Endothelial cell of umbilical vein (primary cell): Measurements from ENCODE around the gene CNOT1. TPM values are rescaled to one million over a fixed set of nuclear protein-coding genes. Genes with fewer than 3 reads are reported as not detected.

Source experiments
- BruUV-seq: library from RNA; stranded (reverse); fragments of 400-500 nt; replicated peaks from 2 replicates; lab custom pipeline; 2021; lab: Mats Ljungman, UMichigan
- CTCF ChIA-PET: fragments of 300-600, 350-600 bp; sonication (Branson Sonifier 250); formaldehyde crosslinking; loops from one replicate; lab custom pipeline; 2021; ENCODE audit warnings: antibody characterized with exemption, inconsistent platforms; lab: Charles Lee
- POLR2A ChIA-PET: fragments of 300-600, 350-600 bp; sonication (Branson Sonifier 250); formaldehyde crosslinking; loops from one replicate; lab custom pipeline; 2021; ENCODE audit warnings: antibody characterized with exemption, inconsistent platforms; lab: Charles Lee
- DNase-seq: peaks from one replicate; pipeline ENCODE4 v3.0.0-alpha.2; 2011; ENCODE audit warnings: low read depth, low spot score
- FAIRE-seq: peaks from 2 replicates; lab custom pipeline; 2011; peaks lifted over from hg19 to GRCh38; lab: Jason Lieb, UNC
- H2AFZ ChIP-seq: 2 replicates; pipeline ENCODE4 v1.6.0; 2012; ENCODE audit warnings: low read depth, low read length, control low read depth, inconsistent platforms
- H3K27ac ChIP-seq: 2 replicates; pipeline ENCODE4 v1.5.1; 2011; ENCODE audit warnings: low read depth, mild to moderate bottlenecking, control low read depth, low read length, moderate library complexity; ENCODE audit not compliant: insufficient read depth
- H3K27me3 ChIP-seq, 2 experiments: 2 replicates each; pipeline versions ENCODE4 v1.6.0 to v1.6.1; 2011; ENCODE audit warnings: low read length in 2 of 2, mixed read lengths in 1 of 2; ENCODE audit not compliant: control insufficient read depth in 2 of 2, insufficient read depth in 2 of 2
- H3K36me3 ChIP-seq, 2 experiments: 2 replicates in 1 of 2; 3 replicates in 1 of 2; pipeline ENCODE4 v1.5.1; 2011; ENCODE audit warnings: low read length in 2 of 2, mild to moderate bottlenecking in 1 of 2, moderate library complexity in 1 of 2; ENCODE audit not compliant: control insufficient read depth in 2 of 2, insufficient read depth in 2 of 2; ENCODE audit errors: extremely low read depth in 1 of 2
- H3K4me1 ChIP-seq: 3 replicates; pipeline ENCODE4 v1.5.1; 2011; ENCODE audit warnings: mild to moderate bottlenecking, low read length; ENCODE audit not compliant: control insufficient read depth, insufficient read depth; ENCODE audit errors: extremely low read depth
- H3K4me2 ChIP-seq: 2 replicates; pipeline ENCODE4 v1.6.1; 2011; ENCODE audit warnings: low read length, control low read depth, mixed read lengths; ENCODE audit not compliant: insufficient read depth
- H3K4me3 ChIP-seq, 3 experiments: fragments of 200-600 bp in 1 of 3; sonication (generic), shearing (Covaris generic) in 1 of 3; replicated peaks in 1 of 3; 2 replicates each; pipeline ENCODE4 v1.5.1; 2011 to 2016; ENCODE audit warnings: control low read depth in 3 of 3, low read length in 3 of 3, mild to moderate bottlenecking in 2 of 3, inconsistent platforms in 1 of 3, low read depth in 1 of 3, moderate library complexity in 1 of 3; ENCODE audit not compliant: insufficient read depth in 1 of 3
- H3K79me2 ChIP-seq: 2 replicates; pipeline ENCODE4 v1.6.0; 2012; ENCODE audit warnings: low read length, inconsistent platforms; ENCODE audit not compliant: control insufficient read depth, insufficient read depth
- H3K9ac ChIP-seq: replicated peaks from 2 replicates; pipeline ENCODE3; 2011; ENCODE audit warnings: low read length, control low read depth; ENCODE audit not compliant: insufficient read depth; ENCODE audit errors: extremely low read depth
- H3K9me1 ChIP-seq: replicated peaks from 3 replicates; pipeline ENCODE4 v1.6.0; 2011; ENCODE audit warnings: mild to moderate bottlenecking, low read length; ENCODE audit not compliant: control insufficient read depth, insufficient read depth; ENCODE audit errors: extremely low read depth
- H3K9me3 ChIP-seq: replicated peaks from 2 replicates; pipeline ENCODE4 v1.5.1; 2012; ENCODE audit warnings: low read length, inconsistent platforms; ENCODE audit not compliant: control insufficient read depth, insufficient read depth
- H4K20me1 ChIP-seq: replicated peaks from 2 replicates; pipeline ENCODE3; 2011; ENCODE audit warnings: mild to moderate bottlenecking, low read length; ENCODE audit not compliant: control insufficient read depth, insufficient read depth; ENCODE audit errors: extremely low read depth
- EZH2 ChIP-seq: IDR thresholded peaks from 2 replicates; pipeline ENCODE4 v1.6.1; 2012; ENCODE audit warnings: borderline replicate concordance, low read depth, mild to moderate bottlenecking, moderate library complexity, low read length, inconsistent platforms; ENCODE audit not compliant: severe bottlenecking
- FOS ChIP-seq: IDR thresholded peaks from 2 replicates; pipeline ENCODE4 v1.6.1; 2011; ENCODE audit warnings: mild to moderate bottlenecking, low read length, moderate library complexity, borderline replicate concordance; ENCODE audit not compliant: insufficient read depth
- GATA2 ChIP-seq: IDR thresholded peaks from 2 replicates; pipeline ENCODE4 v1.7.0; 2011; ENCODE audit warnings: low read depth, mild to moderate bottlenecking, moderate library complexity, mixed read lengths, low read length; ENCODE audit not compliant: insufficient read length, insufficient read depth
- JUN ChIP-seq: IDR thresholded peaks from 2 replicates; pipeline ENCODE4 v1.6.1; 2011; ENCODE audit warnings: borderline replicate concordance, low read depth; ENCODE audit not compliant: insufficient read length, insufficient read depth
- MAX ChIP-seq: IDR thresholded peaks from 2 replicates; pipeline ENCODE4 v1.6.1; 2011; ENCODE audit not compliant: insufficient read depth, insufficient read length
- MYC ChIP-seq: IDR thresholded peaks from one replicate; pipeline ENCODE4 v1.6.1; 2011; ENCODE audit warnings: mild to moderate bottlenecking, low read depth, low read length
- POLR2A ChIP-seq: IDR thresholded peaks from 2 replicates; pipeline ENCODE4 v1.6.1; 2012; ENCODE audit warnings: low read depth, mild to moderate bottlenecking, control low read depth, low read length
- POLR2AphosphoS5 ChIP-seq: IDR thresholded peaks from 2 replicates; pipeline ENCODE4 v1.6.1; 2012; ENCODE audit warnings: low read depth, mild to moderate bottlenecking, control low read depth, low read length, moderate library complexity; ENCODE audit not compliant: insufficient read depth
- dilution Hi-C: fragments of 300-500 bp; cut with MboI; formaldehyde crosslinking; loops from one replicate; pipeline ENCODE4 v1.15.0; 2019; ENCODE audit warnings: low sequenced_read_pairs; ENCODE audit not compliant: extremely low pct_ligation_motif_present
- intact Hi-C: fragments of 100-400 bp; cut with micrococcal nuclease; formaldehyde crosslinking; loops from one replicate; pipeline ENCODE4 v1.10.0; 2022
- polyA plus RNA-seq, 4 experiments: library from polyadenylated mRNA; depleted of rRNA in 3 of 4; stranded (reverse) in 3 of 4; unstranded in 1 of 4; fragments of >200 nt; gene quantifications; 2 replicates each; pipeline versions ENCODE4 v1.2.1 to v1.2.3, GENCODE V29; 2011 to 2012; ENCODE audit warnings: missing spikeins in 1 of 4
- total RNA-seq: library from RNA; stranded (reverse); gene quantifications from 2 replicates; pipeline ENCODE4 v1.2.3, GENCODE V29; 2021

The CNOT1 gene
- total and polyA plus RNA-seq, 2 donors (not counting 3 experiments of a cell fraction or from before 2014, with no cell fraction given), result 142 to 151 TPM

- H3K79me2 ChIP-seq, result no peaks in the 10 kb centered on the region
- TF ChIP-seq POLR2AphosphoS5 (no peak), JUN (no peak), FOS (no peak), MYC (no peak), MAX (no peak), GATA2 (no peak), POLR2A (no peak), EZH2 (no peak)
- no peaks in the 10 kb centered on the region for H3K36me3 ChIP-seq
- no peak overlapping the region for H3K4me3 ChIP-seq
- dilution Hi-C loops, result no loop called here
- H4K20me1 ChIP-seq, result no peaks in the 10 kb centered on the region
- FAIRE-seq (peak; percentile 86), DNase-seq (peak; percentile 75)
- ChIA-PET POLR2A (no interaction called here), CTCF (interaction anchor here (0.7 to 6.3 kb wide), 4 partner anchors 9 to 137 kb away, joined by 3 to 30 read pairs (median 8); no protein-coding TSS in a partner anchor)
- no peaks in the 10 kb centered on the region for H3K9me1 ChIP-seq
- H3K9me3 ChIP-seq, result no peaks in the 10 kb centered on the region
- H3K27me3 ChIP-seq, result no peaks in the 10 kb centered on the region
- H3K4me2 ChIP-seq, result peak overlapping the region; percentile 7
- peaks cover 12% of the 10 kb centered on the region for H3K4me1 ChIP-seq
- BruUV-seq, result no TSS peak
- H2AFZ ChIP-seq, result peak overlapping the region; percentile 32
- intact Hi-C loops, result no loop called here
- no peak overlapping the region for H3K27ac ChIP-seq
- no peak overlapping the region for H3K9ac ChIP-seq
Measured at GRCh38 chr16:58475091-58475619, 154.5 kb downstream of the CNOT1 start.
